A673 (cell line): Measurements from ENCODE around the gene ST6GALNAC2. TPM values are rescaled to one million over a fixed set of nuclear protein-coding genes. Genes with fewer than 3 reads are reported as not detected.
"Not testable (repeated sequence)": the region's sequence is repeated elsewhere in the genome, so short reads cannot be mapped to it uniquely, and the experiment has no call there.

Experiments used
- BruUV-seq: library from RNA; stranded (reverse); fragments of 400-500 nt; replicated peaks from 2 replicates; lab custom pipeline; 2021; lab: Mats Ljungman, UMichigan
- CTCF ChIA-PET: fragments of 300-600 bp; sonication (Branson Sonifier 250); formaldehyde crosslinking; loops from one replicate; lab custom pipeline; 2022; ENCODE audit warnings: antibody characterized with exemption; lab: Charles Lee
- POLR2A ChIA-PET: fragments of 300-600 bp; sonication (Branson Sonifier 250); formaldehyde crosslinking; loops from one replicate; lab custom pipeline; 2022; ENCODE audit warnings: antibody characterized with exemption; ENCODE audit not compliant: low non-redundant PET; lab: Charles Lee
- DNase-seq: peaks from one replicate; pipeline ENCODE4 v3.0.0-alpha.2; 2015; ENCODE audit warnings: low spot score
- H3K27ac ChIP-seq: fragments of 200-600 bp; sonication (generic); 2 replicates; pipeline ENCODE4 v1.5.1; 2016; ENCODE audit warnings: mixed run types, low read depth, mild to moderate bottlenecking, mixed read lengths, antibody characterized with exemption, low read length; ENCODE audit not compliant: poor library complexity, severe bottlenecking
- H3K27me3 ChIP-seq: fragments of 200-600 bp; sonication (generic); replicated peaks from 2 replicates; pipeline ENCODE4 v1.6.1; 2017; ENCODE audit warnings: mixed run types, low read depth, mild to moderate bottlenecking, mixed read lengths, antibody characterized with exemption, low read length; ENCODE audit not compliant: insufficient read depth, poor library complexity
- H3K36me3 ChIP-seq: fragments of 200-600 bp; sonication (generic); 2 replicates; pipeline ENCODE4 v1.6.1; 2016; ENCODE audit warnings: mixed run types, mild to moderate bottlenecking, mixed read lengths, antibody characterized with exemption, low read length; ENCODE audit not compliant: insufficient read depth, poor library complexity, severe bottlenecking
- H3K4me1 ChIP-seq: fragments of 200-600 bp; sonication (generic); 2 replicates; pipeline ENCODE4 v1.6.1; 2017; ENCODE audit warnings: mixed run types, mild to moderate bottlenecking, mixed read lengths, antibody characterized with exemption, low read length; ENCODE audit not compliant: insufficient read depth, poor library complexity, severe bottlenecking
- H3K4me3 ChIP-seq: fragments of 200-600 bp; sonication (generic); 2 replicates; pipeline ENCODE4 v1.5.1; 2016; ENCODE audit warnings: low read depth, mixed run types, mild to moderate bottlenecking, mixed read lengths, low read length; ENCODE audit not compliant: poor library complexity, severe bottlenecking
- H3K9me3 ChIP-seq: fragments of 200-600 bp; sonication (generic); 2 replicates; pipeline ENCODE4 v1.6.1; 2016; ENCODE audit warnings: mixed run types, low read depth, mild to moderate bottlenecking, mixed read lengths, antibody characterized with exemption, low read length; ENCODE audit not compliant: poor library complexity, severe bottlenecking
- EZH2 ChIP-seq: fragments of 200-600 bp; sonication (generic); IDR thresholded peaks from 2 replicates; pipeline ENCODE4 v1.6.1; 2017; ENCODE audit warnings: borderline replicate concordance, low read depth, mild to moderate bottlenecking, mixed read lengths, antibody characterized with exemption, low read length; ENCODE audit not compliant: poor library complexity, severe bottlenecking
- intact Hi-C: fragments of 100-400 bp; cut with micrococcal nuclease; formaldehyde crosslinking; loops from one replicate; pipeline ENCODE4 v1.10.0; 2022; ENCODE audit not compliant: unreplicated experiment
- total RNA-seq: library from RNA; stranded (reverse); gene quantifications from 2 replicates; pipeline ENCODE4 v1.2.3, GENCODE V29; 2021
- TF ChIP-seq, protein P1 (sequence below): fragments of 300-800, 200-600 bp; sonication (generic); conservative IDR thresholded peaks from 2 replicates; pipeline ENCODE4 v1.5.1; 2017; ENCODE audit warnings: low read depth, mild to moderate bottlenecking, antibody characterized with exemption, low read length, moderate library complexity, mixed read lengths

Gene ST6GALNAC2
- total RNA-seq, 1 experiment from 2014 or later = not detected

DNA sequence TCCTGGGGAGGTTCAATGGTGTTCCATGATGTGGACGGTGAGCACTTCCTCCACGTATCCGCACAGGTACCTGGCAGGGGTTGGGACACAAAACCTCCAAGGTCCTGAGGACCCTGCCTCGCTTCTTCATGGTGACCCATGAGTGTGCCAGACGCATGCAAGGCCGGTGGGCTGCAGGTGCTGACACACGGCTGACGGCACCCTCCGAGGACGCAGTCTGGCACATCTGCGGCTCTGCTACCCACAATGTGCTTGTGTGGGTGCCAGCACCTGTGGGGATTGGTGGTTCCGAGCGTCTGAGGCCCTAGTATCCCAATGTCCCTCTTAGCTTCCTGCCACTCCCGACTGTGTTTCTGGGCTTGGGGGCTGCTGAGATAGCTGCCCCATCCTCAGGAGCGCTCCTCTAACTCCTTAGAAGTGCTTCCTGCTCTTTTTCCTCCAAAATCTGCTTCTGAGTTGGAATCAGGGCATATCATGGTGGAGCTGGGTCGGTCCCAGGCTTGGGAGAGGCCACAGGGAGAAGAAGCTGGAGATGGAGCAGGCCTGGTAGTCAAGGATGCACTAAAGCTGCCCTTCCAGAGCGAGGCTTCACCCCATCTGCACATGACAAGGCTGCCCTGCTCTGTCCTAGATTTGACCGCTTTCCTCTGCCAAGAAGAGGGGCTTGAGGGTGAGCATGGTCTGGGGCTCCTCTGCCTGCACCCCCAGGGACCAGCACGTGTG lies 49.7 kb downstream of the ST6GALNAC2 start:
- TF ChIP-seq, protein P1, sequence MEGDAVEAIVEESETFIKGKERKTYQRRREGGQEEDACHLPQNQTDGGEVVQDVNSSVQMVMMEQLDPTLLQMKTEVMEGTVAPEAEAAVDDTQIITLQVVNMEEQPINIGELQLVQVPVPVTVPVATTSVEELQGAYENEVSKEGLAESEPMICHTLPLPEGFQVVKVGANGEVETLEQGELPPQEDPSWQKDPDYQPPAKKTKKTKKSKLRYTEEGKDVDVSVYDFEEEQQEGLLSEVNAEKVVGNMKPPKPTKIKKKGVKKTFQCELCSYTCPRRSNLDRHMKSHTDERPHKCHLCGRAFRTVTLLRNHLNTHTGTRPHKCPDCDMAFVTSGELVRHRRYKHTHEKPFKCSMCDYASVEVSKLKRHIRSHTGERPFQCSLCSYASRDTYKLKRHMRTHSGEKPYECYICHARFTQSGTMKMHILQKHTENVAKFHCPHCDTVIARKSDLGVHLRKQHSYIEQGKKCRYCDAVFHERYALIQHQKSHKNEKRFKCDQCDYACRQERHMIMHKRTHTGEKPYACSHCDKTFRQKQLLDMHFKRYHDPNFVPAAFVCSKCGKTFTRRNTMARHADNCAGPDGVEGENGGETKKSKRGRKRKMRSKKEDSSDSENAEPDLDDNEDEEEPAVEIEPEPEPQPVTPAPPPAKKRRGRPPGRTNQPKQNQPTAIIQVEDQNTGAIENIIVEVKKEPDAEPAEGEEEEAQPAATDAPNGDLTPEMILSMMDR = no peak
- TF ChIP-seq EZH2 = no peak
- H3K4me3 ChIP-seq = no peak overlapping the region
- intact Hi-C loops = no loop called here
- ChIA-PET CTCF (no interaction called here), POLR2A (no interaction called here)
- H3K27ac ChIP-seq = no peak overlapping the region
- no TSS peak for BruUV-seq
- no peaks in the 10 kb centered on the region for H3K9me3 ChIP-seq
- H3K27me3 ChIP-seq = peaks cover 5% of the 10 kb centered on the region
- H3K4me1 ChIP-seq = peaks cover 7% of the 10 kb centered on the region
- no peaks in the 10 kb centered on the region for H3K36me3 ChIP-seq
- no peak for DNase-seq

DNA sequence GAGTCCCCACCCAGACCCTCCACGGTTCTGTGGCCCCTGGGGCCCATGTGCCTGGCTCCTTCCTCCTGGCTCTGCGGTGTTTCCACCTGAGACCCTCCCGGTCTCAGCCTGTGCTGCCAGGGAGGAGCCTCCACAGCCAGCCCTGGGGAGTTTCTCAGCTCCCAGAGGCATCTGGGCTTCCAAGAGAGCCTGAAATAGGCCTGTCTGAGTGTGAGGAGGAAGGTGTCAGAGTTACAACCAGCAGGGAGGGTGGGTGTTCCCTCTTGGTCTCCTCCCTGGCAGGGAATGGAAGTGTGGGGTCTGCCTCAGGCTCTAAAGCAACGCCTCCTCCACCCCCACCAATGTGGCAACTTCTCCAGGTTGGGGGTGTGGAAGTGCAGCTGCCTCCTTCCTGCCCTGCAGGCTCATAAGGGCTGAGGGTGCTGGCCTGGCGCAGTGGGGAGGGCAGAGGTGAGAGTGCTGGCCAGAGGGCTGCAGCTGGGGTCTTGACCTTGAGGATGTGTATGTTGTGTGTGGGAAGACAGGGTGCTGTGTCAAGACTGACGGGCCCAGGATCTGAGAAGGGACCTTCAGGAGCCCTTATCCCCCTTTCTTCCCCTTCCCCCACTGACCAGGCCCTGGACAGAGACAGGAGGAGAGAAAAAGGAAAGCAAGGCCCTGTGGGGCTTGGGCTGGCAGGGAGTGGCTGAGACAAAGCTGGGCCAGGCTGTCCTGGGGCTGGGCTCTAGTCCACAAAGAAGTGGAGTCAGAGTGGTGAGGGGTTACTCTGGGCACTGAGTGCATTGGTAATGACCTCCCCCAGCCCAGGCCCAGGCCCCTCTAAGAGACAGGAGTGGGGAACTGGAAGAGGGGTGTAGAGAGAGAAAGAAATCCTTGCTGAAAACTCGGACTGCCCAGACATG lies 50.6 kb downstream of the ST6GALNAC2 start:
- no TSS peak for BruUV-seq
- CTCF ChIA-PET = no interaction called here

DNA sequence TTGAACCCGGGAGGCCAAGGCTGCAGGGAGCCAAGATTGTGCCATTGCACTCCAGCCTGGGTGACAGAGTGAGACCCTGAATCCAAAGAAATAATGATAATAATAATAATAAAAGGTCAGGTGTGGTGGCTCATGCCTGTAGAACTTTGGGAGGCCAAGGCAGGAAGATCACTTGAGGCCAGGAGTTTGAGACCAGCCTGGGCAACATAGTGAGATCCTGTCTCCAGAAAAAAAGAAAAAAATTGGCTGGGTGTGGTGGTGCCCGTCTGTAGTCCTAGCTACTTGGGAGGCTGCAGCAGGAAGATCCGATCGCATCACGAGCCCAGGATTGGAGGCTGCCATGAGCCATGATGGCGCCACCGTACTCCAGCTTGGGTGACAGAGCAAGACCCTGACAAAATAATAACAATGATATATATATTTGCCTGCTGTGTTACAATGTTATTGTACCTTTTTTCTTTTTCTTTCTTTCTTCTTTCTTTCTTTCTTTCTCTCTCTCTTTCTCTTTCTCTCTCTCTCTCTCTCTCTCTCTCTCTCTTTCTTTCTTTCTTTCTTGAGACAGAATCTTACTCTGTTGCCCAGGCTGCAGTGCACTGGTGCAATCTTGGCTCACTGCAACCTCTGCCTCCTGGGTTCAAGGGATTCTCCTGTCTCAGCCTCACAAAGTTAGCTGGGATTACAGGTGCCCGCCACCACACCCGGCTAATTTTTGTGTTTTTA lies 51.9 kb downstream of the ST6GALNAC2 start:
- POLR2A ChIA-PET, BruUV-seq, intact Hi-C loops, H3K9me3 ChIP-seq, H3K27ac ChIP-seq, DNase-seq, H3K27me3 ChIP-seq, CTCF ChIA-PET, H3K36me3 ChIP-seq, H3K4me3 ChIP-seq: not testable (repeated sequence)
- peaks cover 15% of the 10 kb centered on the region for H3K4me1 ChIP-seq

More for the DNA sequence above, 50.6 kb downstream of the ST6GALNAC2 start:
- Histone ChIP-seq H3K27ac (no peak overlapping the region), H3K4me1 (peaks cover 2% of the 10 kb centered on the region), H3K27me3 (peaks cover 5% of the 10 kb centered on the region), H3K36me3 (no peaks in the 10 kb centered on the region), H3K4me3 (no peak overlapping the region), H3K9me3 (no peaks in the 10 kb centered on the region)
- intact Hi-C loops = no loop called here
- POLR2A ChIA-PET = no interaction called here
- DNase-seq = no peak
- TF ChIP-seq EZH2 = no peak
- TF ChIP-seq, protein P1 = no peak
